ENCODE data around the gene AP3S2.

DNA sequence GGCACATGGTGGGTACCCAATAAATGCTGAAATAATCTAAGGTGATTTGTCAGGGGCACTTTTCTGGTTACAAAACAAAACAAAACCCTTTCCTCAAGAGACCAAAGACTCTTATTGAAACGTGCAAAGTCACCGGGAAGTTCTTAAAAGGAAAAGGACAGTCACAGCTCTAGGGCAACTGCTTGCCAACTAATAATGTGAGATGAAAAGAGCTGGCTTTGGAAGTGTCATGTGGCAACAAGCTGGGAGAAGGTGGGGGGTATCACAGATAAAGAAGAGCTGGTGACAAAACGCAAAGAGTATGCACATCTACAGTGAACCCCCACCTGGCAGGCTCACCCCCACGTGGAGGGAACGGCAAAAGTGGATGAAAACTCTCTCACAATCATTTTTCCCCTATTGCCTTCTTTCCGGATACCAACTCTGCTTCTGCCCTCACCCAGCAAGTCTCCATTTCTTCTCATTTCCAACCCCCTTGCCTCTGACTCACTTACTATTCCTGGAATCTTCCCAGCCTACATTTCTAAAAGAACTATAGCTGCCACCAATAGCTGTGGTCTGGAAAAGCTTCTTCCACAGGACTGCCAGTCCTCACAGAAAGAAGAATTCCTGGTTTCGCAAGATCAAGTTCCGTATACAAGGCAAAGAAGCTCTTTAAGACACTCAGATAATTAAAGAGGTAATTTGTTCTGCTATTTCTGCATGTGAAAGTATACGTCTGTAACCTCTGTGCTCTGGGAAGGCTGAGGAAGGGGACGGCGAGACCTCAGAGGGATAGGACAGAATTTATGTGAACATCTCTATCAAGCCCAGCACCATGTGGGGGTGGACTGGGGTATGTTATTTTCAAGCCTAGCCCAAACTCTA, 57.3 kb downstream of the AP3S2 start:
- TF ChIP-seq, protein P1, sequence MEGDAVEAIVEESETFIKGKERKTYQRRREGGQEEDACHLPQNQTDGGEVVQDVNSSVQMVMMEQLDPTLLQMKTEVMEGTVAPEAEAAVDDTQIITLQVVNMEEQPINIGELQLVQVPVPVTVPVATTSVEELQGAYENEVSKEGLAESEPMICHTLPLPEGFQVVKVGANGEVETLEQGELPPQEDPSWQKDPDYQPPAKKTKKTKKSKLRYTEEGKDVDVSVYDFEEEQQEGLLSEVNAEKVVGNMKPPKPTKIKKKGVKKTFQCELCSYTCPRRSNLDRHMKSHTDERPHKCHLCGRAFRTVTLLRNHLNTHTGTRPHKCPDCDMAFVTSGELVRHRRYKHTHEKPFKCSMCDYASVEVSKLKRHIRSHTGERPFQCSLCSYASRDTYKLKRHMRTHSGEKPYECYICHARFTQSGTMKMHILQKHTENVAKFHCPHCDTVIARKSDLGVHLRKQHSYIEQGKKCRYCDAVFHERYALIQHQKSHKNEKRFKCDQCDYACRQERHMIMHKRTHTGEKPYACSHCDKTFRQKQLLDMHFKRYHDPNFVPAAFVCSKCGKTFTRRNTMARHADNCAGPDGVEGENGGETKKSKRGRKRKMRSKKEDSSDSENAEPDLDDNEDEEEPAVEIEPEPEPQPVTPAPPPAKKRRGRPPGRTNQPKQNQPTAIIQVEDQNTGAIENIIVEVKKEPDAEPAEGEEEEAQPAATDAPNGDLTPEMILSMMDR (IDR thresholded peaks at IDR 0.05): no peak
- no peak for TF ChIP-seq POLR2A (IDR thresholded peaks at IDR 0.05)

All from Peyer's patch (tissue), 4 donors.